ENCODE data around the gene CLN6. TPM values are rescaled to one million over a fixed set of nuclear protein-coding genes. Genes with fewer than 3 reads are reported as not detected.

Gene CLN6
- total and polyA plus RNA-seq, 2 of the 4 experiments (the other 2 are of a cell fraction) = 6.5 to 31.9 TPM

- no peak for ATAC-seq (ENCODE audit: low read depth)
- in situ Hi-C loops (cut with MboI; ENCODE audit: low sequenced_read_pairs) = no loop called here
- POLR2A ChIA-PET (ENCODE audit: unreplicated experiment) = no interaction called here
Observed at GRCh38 chr15:68230157-68231100, 901 bp upstream of the CLN6 start.

More at GRCh38 chr15:68230157-68231100, 901 bp upstream of the CLN6 start:
- H3K23ac ChIP-seq (ENCODE audit: low read depth, low read length) = peak overlapping the region; percentile 69; the same call in 1 of the 2 replicates
- peak overlapping the region; percentile 61; the same call in 1 of the 3 replicates for H2BK15ac ChIP-seq (ENCODE audit: low read depth, low read length)
- peak; percentile 10 for DNase-seq
- peak overlapping the region; percentile 83 for H3K4ac ChIP-seq (ENCODE audit: low read depth, low read length)
- H4K20me1 ChIP-seq (ENCODE audit: insufficient read depth, low read length) = peaks cover 7% of the 10 kb centered on the region; the same call in 1 of the 2 replicates
- H3K56ac ChIP-seq (ENCODE audit: extremely low read depth, insufficient read depth, low read length) = no peak overlapping the region
- peak overlapping the region; percentile 67; the same call in 1 of the 2 replicates for H3K27ac ChIP-seq (ENCODE audit: insufficient read depth, low read length)
- intact Hi-C loops (cut with micrococcal nuclease) = no loop called here
- no peaks in the 10 kb centered on the region for H3K36me3 ChIP-seq (ENCODE audit: control insufficient read depth, insufficient read depth, low read length)
- no peaks in the 10 kb centered on the region for H3K9me3 ChIP-seq (ENCODE audit: control insufficient read depth, insufficient read depth, low read length)
- H2AK9ac ChIP-seq (replicated peaks; ENCODE audit: low read depth, low read length, poor library complexity) = peak overlapping the region; percentile 83
- dilution Hi-C loops (cut with HindIII; ENCODE audit: low sequenced_read_pairs, unreplicated experiment) = no loop called here
- peaks cover 14 to 36% of the 10 kb centered on the region in 2 experiments for H3K79me1 ChIP-seq (ENCODE audit: low read depth in 1 of 2, low read length in 2 of 2)
- H3K4me2 ChIP-seq (ENCODE audit: low read depth, low read length) = peak overlapping the region; percentile 78
- peak overlapping the region; percentile 78 for H3K4me3 ChIP-seq (ENCODE audit: insufficient read depth, low read depth, low read length)
- H2BK5ac ChIP-seq (ENCODE audit: low read depth, low read length, poor library complexity, severe bottlenecking) = peak overlapping the region; percentile 68
- peaks cover 8% of the 10 kb centered on the region for H3K4me1 ChIP-seq (ENCODE audit: control insufficient read depth, insufficient read depth, low read length)
- peak overlapping the region; percentile 49; the same call in 1 of the 2 replicates for H3K18ac ChIP-seq (ENCODE audit: low read depth, low read length)
- BruUV-seq (replicated peaks) = no TSS peak
- peak overlapping the region; percentile 14; the same call in 1 of the 2 replicates for H4K5ac ChIP-seq (ENCODE audit: low read depth, low read length)
- TF ChIP-seq NFE2L2 (IDR thresholded peaks at IDR 0.05; ENCODE audit: low read depth, low read length) = no peak
- TF ChIP-seq MAZ (IDR thresholded peaks at IDR 0.05; ENCODE audit: borderline replicate concordance, low read depth, low read length) = no peak
- TF ChIP-seq RAD21 (IDR thresholded peaks at IDR 0.05; ENCODE audit: low read length) = no peak
- TF ChIP-seq RFX5 (IDR thresholded peaks at IDR 0.05; ENCODE audit: low read depth, low read length) = no peak
- peak overlapping the region; percentile 53; the same call in 1 of the 2 replicates for H2BK120ac ChIP-seq (ENCODE audit: low read depth, low read length)
- peak overlapping the region; percentile 82; the same call in 1 of the 2 replicates for H3K14ac ChIP-seq (replicated peaks; ENCODE audit: low read depth, low read length)
- peak overlapping the region; percentile 15 to 79; a peak in 2 of 4 replicates for H4K8ac ChIP-seq (ENCODE audit: low read depth in 2 of 2, low read length in 2 of 2)
- H2AK5ac ChIP-seq (ENCODE audit: low read depth, low read length) = peak overlapping the region; percentile 38; the same call in 1 of the 2 replicates
- WGBS, 2 experiments (ENCODE audit: extremely low coverage in 2 of 2, insufficient read length in 1 of 2) = 66% methylated on average over 11 of the region's 20 CpGs; no CpG with 5 or more reads in 1 of the 2 experiments
- H3K9me1 ChIP-seq (ENCODE audit: insufficient read depth, low read length) = peaks cover 20% of the 10 kb centered on the region
- H2AFZ ChIP-seq (replicated peaks; ENCODE audit: low read length, poor library complexity) = peak overlapping the region; percentile 100
- peak overlapping the region; percentile 70 for H3K9ac ChIP-seq (ENCODE audit: low read depth, low read length)
- CTCF ChIA-PET = no interaction called here
- H3K27me3 ChIP-seq (ENCODE audit: control insufficient read depth, insufficient read depth, low read length) = no peaks in the 10 kb centered on the region
- no peak overlapping the region for H2BK20ac ChIP-seq (ENCODE audit: low read depth, low read length)
- H4K91ac ChIP-seq (ENCODE audit: insufficient read depth, low read depth, low read length) = no peak overlapping the region; the same call in 1 of the 2 replicates
